SK-N-SH (cell line): ENCODE results near the gene MAD2L2. TPM values are rescaled to one million over a fixed set of nuclear protein-coding genes. Genes with fewer than 3 reads are reported as not detected.

Source experiments
- CTCF ChIA-PET: fragments of 300-600, 350-600 bp; formaldehyde crosslinking; extraction: SDS; loops from one replicate; lab custom pipeline; 2021; lab: Yijun Ruan, JAX
- POLR2A ChIA-PET: fragments of 350-600 bp; sonication (Branson Sonifier 250); formaldehyde crosslinking; extraction: SDS; loops from one replicate; lab custom pipeline; 2020; ENCODE audit warnings: antibody characterized with exemption, inconsistent platforms; lab: Yijun Ruan, JAX
- DNase-seq: peaks from one replicate; pipeline ENCODE4 v3.0.0; 2012
- H2AFZ ChIP-seq: fragments of 200-600 bp; sonication (generic); 2 replicates; pipeline ENCODE4 v1.8.1; 2016; ENCODE audit warnings: antibody characterized with exemption, mild to moderate bottlenecking, low read depth
- H3F3A ChIP-seq: fragments of 200-600 bp; sonication (generic); replicated peaks from 2 replicates; pipeline ENCODE3; 2016; ENCODE audit warnings: antibody characterized with exemption, mild to moderate bottlenecking; ENCODE audit not compliant: insufficient read depth
- H3K27ac ChIP-seq, 2 experiments: fragments of 200-500 bp in 1 of 2; fragments of 200-600 bp in 1 of 2; sonication (Bioruptor generic) in 1 of 2; sonication (generic), shearing (Covaris generic) in 1 of 2; 2 replicates each; pipeline versions ENCODE4 v1.5.1 to v1.6.1; 2014 to 2016; ENCODE audit warnings: low read depth in 2 of 2, inconsistent platforms in 1 of 2, low read length in 1 of 2, mild to moderate bottlenecking in 1 of 2, mixed read lengths in 1 of 2
- H3K27me3 ChIP-seq: fragments of 200-600 bp; sonication (generic), shearing (Covaris generic); 2 replicates; pipeline ENCODE4 v1.6.1; 2016; ENCODE audit warnings: mixed run types; ENCODE audit not compliant: insufficient read depth
- H3K36me3 ChIP-seq, 2 experiments: fragments of 200-500 bp in 1 of 2; fragments of 200-600 bp in 1 of 2; sonication (Bioruptor generic) in 1 of 2; sonication (generic) in 1 of 2; replicated peaks in 1 of 2; 2 replicates each; pipeline versions ENCODE3 to v1.5.1; 2014 to 2016; ENCODE audit warnings: low read length in 1 of 2, mild to moderate bottlenecking in 1 of 2; ENCODE audit not compliant: insufficient read depth in 2 of 2, control insufficient read depth in 1 of 2
- H3K4me1 ChIP-seq, 2 experiments: fragments of 200-500 bp in 1 of 2; fragments of 200-600 bp in 1 of 2; sonication (Bioruptor generic) in 1 of 2; sonication (generic), shearing (Covaris generic) in 1 of 2; 2 replicates each; pipeline versions ENCODE4 v1.5.1 to v1.6.1; 2014 to 2016; ENCODE audit warnings: low read depth in 1 of 2, low read length in 1 of 2, mixed run types in 1 of 2; ENCODE audit not compliant: insufficient read depth in 2 of 2, control insufficient read depth in 1 of 2
- H3K4me2 ChIP-seq: fragments of 200-600 bp; sonication (generic), shearing (Covaris generic); 2 replicates; pipeline ENCODE4 v1.6.1; 2017; ENCODE audit warnings: mixed run types
- H3K4me3 ChIP-seq, 2 experiments: fragments of 200-500 bp in 1 of 2; fragments of 200-600 bp in 1 of 2; sonication (Bioruptor generic) in 1 of 2; sonication (generic), shearing (Covaris generic) in 1 of 2; 2 replicates each; pipeline versions ENCODE4 v1.5.1 to v1.8.1; 2014 to 2016; ENCODE audit warnings: low read depth in 2 of 2, inconsistent platforms in 1 of 2, low read length in 1 of 2, mild to moderate bottlenecking in 1 of 2, mixed read lengths in 1 of 2, moderate library complexity in 1 of 2
- H3K79me2 ChIP-seq: fragments of 200-600 bp; sonication (generic); 2 replicates; pipeline ENCODE4 v1.8.1; 2017; ENCODE audit warnings: mild to moderate bottlenecking; ENCODE audit not compliant: insufficient read depth
- H3K9ac ChIP-seq: fragments of 200-600 bp; sonication (generic); 2 replicates; pipeline ENCODE4 v1.6.1; 2017; ENCODE audit warnings: mixed run types
- H3K9me2 ChIP-seq: fragments of 200-600 bp; sonication (generic); 2 replicates; pipeline ENCODE4 v1.6.1; 2017; ENCODE audit warnings: mixed run types
- H3K9me3 ChIP-seq: fragments of 200-600 bp; sonication (generic); 2 replicates; pipeline ENCODE4 v1.6.1; 2017; ENCODE audit warnings: mixed run types, mild to moderate bottlenecking, moderate library complexity
- H4K20me1 ChIP-seq: fragments of 200-600 bp; sonication (generic); 2 replicates; pipeline ENCODE4 v1.6.1; 2017; ENCODE audit warnings: mild to moderate bottlenecking, mixed run types; ENCODE audit not compliant: insufficient read depth
- CHD2 ChIP-seq: fragments of 150-350 bp; IDR thresholded peaks from 2 replicates; pipeline ENCODE4 v1.6.1; 2018; ENCODE audit warnings: low read length; ENCODE audit not compliant: partially characterized antibody
- EP300 ChIP-seq, 2 experiments: IDR thresholded peaks; 2 replicates each; pipeline versions ENCODE4 v1.4.0 to v1.6.1; 2012; ENCODE audit warnings: borderline replicate concordance in 1 of 2, low read depth in 1 of 2, low read length in 1 of 2
- FOSL2 ChIP-seq: IDR thresholded peaks from 2 replicates; pipeline ENCODE4 v1.4.0; 2012; ENCODE audit warnings: low read depth, mild to moderate bottlenecking, moderate library complexity, borderline replicate concordance
- GABPA ChIP-seq: IDR thresholded peaks from 2 replicates; pipeline ENCODE4 v1.4.0; 2012; ENCODE audit warnings: low read depth, mild to moderate bottlenecking
- GATA2 ChIP-seq: sonication (generic); formaldehyde crosslinking; IDR thresholded peaks from 2 replicates; pipeline ENCODE4 v1.5.0; 2020; ENCODE audit warnings: mild to moderate bottlenecking, missing genetic modification reagents
- JUND ChIP-seq: IDR thresholded peaks from 2 replicates; pipeline ENCODE4 v1.4.0; 2012
- NFIC ChIP-seq: IDR thresholded peaks from 2 replicates; pipeline ENCODE4 v1.4.0; 2012; ENCODE audit warnings: borderline replicate concordance
- RAD21 ChIP-seq: IDR thresholded peaks from 2 replicates; pipeline ENCODE4 v1.6.1; 2012; ENCODE audit warnings: mild to moderate bottlenecking, low read length
- RCOR1 ChIP-seq: fragments of 150-350 bp; IDR thresholded peaks from 2 replicates; pipeline ENCODE4 v1.6.1; 2017; ENCODE audit warnings: antibody characterized with exemption, low read length
- REST ChIP-seq: IDR thresholded peaks from 2 replicates; pipeline ENCODE4 v1.6.1; 2012; ENCODE audit warnings: mild to moderate bottlenecking, low read depth, low read length, moderate library complexity
- RXRA ChIP-seq: IDR thresholded peaks from 2 replicates; pipeline ENCODE4 v1.4.0; 2012; ENCODE audit warnings: low read depth, mild to moderate bottlenecking, borderline replicate concordance
- TCF12 ChIP-seq: IDR thresholded peaks from 2 replicates; pipeline ENCODE4 v1.4.0; 2012
- USF1 ChIP-seq: IDR thresholded peaks from 2 replicates; pipeline ENCODE4 v1.4.0; 2012; ENCODE audit warnings: low read depth, borderline replicate concordance
- WGBS: methylation state at CpG from one replicate; pipeline ENCODE4 v1.1.6; 2017; ENCODE audit warnings: low lambda C conversion rate; 5-methylcytosine and 5-hydroxymethylcytosine counted together
- polyA plus RNA-seq, 3 experiments: library from polyadenylated mRNA; depleted of rRNA; stranded (reverse); fragments of >200 nt; gene quantifications; 2 replicates each; pipeline ENCODE4 v1.2.3, GENCODE V29; 2012
- TF ChIP-seq, protein P1 (sequence below): IDR thresholded peaks from 2 replicates; pipeline ENCODE4; 2012
- TF ChIP-seq, protein P2 (sequence below): fragments of 150-350 bp; IDR thresholded peaks from 2 replicates; pipeline ENCODE4 v1.6.1; 2017; ENCODE audit warnings: antibody characterized with exemption, low read length, low read depth, borderline replicate concordance
- TF ChIP-seq, protein P3 (sequence below): fragments of 150-350 bp; IDR thresholded peaks from 2 replicates; pipeline ENCODE4 v1.6.1; 2016; ENCODE audit warnings: mild to moderate bottlenecking, low read depth, low read length

Gene MAD2L2
- polyA plus RNA-seq, 1 of the 3 experiments (the other 2 are of a cell fraction): 94.0 TPM

DNA sequence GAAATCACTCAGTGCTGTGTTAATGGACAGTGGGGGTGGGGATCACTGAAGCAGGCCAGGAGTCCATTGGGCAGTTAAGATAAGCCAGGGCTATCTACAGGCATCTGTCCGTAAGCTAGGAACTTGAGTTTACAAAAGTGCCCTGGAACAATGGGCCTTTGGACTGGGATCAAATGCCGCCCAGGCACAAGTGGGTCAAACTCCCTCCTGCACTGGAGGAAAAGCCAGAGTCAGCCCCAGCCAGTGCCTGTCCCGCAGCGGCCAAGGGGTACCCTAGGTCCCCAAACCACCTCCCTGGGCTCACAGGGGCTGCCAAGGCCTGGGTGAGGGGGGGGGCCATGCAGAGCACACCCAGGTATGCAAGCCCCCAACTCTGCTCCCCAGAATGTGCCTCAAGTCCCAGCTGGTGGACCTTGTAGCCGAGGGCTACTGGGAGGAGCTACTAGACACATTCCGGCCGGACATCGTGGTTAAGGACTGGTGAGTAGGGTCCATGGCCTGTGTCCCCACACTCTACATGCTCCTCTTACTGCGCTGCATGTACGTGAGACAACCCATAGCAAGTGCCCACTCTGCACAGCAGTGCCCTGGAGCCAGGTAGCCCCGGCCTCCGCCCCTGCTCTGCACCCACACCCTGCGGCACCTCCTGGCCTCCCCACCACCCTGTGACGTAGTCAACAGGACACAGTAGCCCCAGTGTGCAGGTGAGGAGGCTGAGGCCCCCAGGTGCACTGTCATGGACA lies 9.2 kb downstream of the MAD2L2 start (continued):
- no peak for TF ChIP-seq TCF12
- TF ChIP-seq, protein P1, sequence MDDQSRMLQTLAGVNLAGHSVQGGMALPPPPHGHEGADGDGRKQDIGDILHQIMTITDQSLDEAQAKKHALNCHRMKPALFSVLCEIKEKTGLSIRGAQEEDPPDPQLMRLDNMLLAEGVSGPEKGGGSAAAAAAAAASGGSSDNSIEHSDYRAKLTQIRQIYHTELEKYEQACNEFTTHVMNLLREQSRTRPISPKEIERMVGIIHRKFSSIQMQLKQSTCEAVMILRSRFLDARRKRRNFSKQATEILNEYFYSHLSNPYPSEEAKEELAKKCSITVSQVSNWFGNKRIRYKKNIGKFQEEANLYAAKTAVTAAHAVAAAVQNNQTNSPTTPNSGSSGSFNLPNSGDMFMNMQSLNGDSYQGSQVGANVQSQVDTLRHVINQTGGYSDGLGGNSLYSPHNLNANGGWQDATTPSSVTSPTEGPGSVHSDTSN: no peak
- TF ChIP-seq, all 33 proteins: peak for 0

GRCh38 chr1:11671205-11671543 lies 9.8 kb downstream of the MAD2L2 start:
- Histone ChIP-seq H3K27ac (no peak overlapping the region), H2AFZ (no peak overlapping the region), H4K20me1 (no peaks in the 10 kb centered on the region), H3K9me2 (no peaks in the 10 kb centered on the region), H3K4me2 (no peak overlapping the region), H3K79me2 (no peaks in the 10 kb centered on the region), H3F3A (no peaks in the 10 kb centered on the region), H3K9me3 (no peaks in the 10 kb centered on the region), H3K9ac (no peak overlapping the region), H3K36me3 (peaks cover 3 to 27% of the 10 kb centered on the region in 2 experiments), H3K4me1 (no peaks in the 10 kb centered on the region), H3K27me3 (no peaks in the 10 kb centered on the region), H3K4me3 (no peak overlapping the region)
- no peak for DNase-seq
- WGBS: 100% methylated on average over 2 of the region's 6 CpGs
- TF ChIP-seq REST: no peak
- no peak for TF ChIP-seq GABPA
- TF ChIP-seq RXRA: no peak
- TF ChIP-seq USF1: no peak
- TF ChIP-seq JUND: no peak
- TF ChIP-seq RCOR1: no peak
- no peak for TF ChIP-seq GATA2
- TF ChIP-seq EP300 (IDR thresholded peaks at IDR 0.05; ENCODE audit: borderline replicate concordance in 1 of 2, low read depth in 1 of 2, low read length in 1 of 2): no peak
- TF ChIP-seq RAD21: no peak
- TF ChIP-seq, protein P2, sequence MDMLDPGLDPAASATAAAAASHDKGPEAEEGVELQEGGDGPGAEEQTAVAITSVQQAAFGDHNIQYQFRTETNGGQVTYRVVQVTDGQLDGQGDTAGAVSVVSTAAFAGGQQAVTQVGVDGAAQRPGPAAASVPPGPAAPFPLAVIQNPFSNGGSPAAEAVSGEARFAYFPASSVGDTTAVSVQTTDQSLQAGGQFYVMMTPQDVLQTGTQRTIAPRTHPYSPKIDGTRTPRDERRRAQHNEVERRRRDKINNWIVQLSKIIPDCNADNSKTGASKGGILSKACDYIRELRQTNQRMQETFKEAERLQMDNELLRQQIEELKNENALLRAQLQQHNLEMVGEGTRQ: no peak
- no peak for TF ChIP-seq CHD2
- no peak for TF ChIP-seq NFIC
- TF ChIP-seq, protein P3, sequence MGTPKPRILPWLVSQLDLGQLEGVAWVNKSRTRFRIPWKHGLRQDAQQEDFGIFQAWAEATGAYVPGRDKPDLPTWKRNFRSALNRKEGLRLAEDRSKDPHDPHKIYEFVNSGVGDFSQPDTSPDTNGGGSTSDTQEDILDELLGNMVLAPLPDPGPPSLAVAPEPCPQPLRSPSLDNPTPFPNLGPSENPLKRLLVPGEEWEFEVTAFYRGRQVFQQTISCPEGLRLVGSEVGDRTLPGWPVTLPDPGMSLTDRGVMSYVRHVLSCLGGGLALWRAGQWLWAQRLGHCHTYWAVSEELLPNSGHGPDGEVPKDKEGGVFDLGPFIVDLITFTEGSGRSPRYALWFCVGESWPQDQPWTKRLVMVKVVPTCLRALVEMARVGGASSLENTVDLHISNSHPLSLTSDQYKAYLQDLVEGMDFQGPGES: no peak
- no peak for TF ChIP-seq FOSL2
- TF ChIP-seq TCF12: no peak
- ChIA-PET POLR2A (no interaction called here), CTCF (interaction anchor here (1.1 to 4.1 kb wide), 2 partner anchors 25 to 49 kb away, joined by 3 to 20 read pairs; no protein-coding TSS in a partner anchor)
